ENCODE measurements around the gene EDEM2.

DNA sequence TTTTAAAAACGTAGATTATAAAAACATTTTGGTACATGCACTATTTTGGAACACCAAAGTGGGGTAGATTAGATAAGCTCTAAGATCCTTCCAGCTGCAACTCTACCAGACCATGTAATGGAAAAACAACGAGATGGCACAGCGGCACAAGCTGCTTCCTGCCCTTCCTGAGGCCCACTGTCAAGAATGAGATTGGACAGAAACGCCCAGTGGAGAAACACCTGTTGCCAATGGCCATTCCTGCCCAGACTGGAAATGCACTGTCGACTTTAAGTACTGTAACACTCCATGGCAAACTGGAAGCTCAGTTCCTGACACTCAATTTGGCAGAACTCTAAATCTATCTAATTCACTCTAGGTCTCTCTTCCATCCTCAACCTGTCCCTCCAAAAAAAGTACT is 21.4 kb downstream of the EDEM2 start:
- TF ChIP-seq EP300 (conservative IDR thresholded peaks at IDR 0.05; ENCODE audit: poor library complexity, severe bottlenecking) (no peak), RAD21 (conservative IDR thresholded peaks at IDR 0.05) (no peak), POLR2AphosphoS5 (IDR thresholded peaks at IDR 0.05) (no peak), SMC3 (conservative IDR thresholded peaks at IDR 0.05; ENCODE audit: poor library complexity) (no peak), EZH2 (IDR thresholded peaks at IDR 0.05; ENCODE audit: borderline replicate concordance, insufficient read depth, low read length, poor library complexity, severe bottlenecking) (no peak), TAF1 (IDR thresholded peaks at IDR 0.05; ENCODE audit: low read depth) (no peak)
- TF ChIP-seq, protein P1, sequence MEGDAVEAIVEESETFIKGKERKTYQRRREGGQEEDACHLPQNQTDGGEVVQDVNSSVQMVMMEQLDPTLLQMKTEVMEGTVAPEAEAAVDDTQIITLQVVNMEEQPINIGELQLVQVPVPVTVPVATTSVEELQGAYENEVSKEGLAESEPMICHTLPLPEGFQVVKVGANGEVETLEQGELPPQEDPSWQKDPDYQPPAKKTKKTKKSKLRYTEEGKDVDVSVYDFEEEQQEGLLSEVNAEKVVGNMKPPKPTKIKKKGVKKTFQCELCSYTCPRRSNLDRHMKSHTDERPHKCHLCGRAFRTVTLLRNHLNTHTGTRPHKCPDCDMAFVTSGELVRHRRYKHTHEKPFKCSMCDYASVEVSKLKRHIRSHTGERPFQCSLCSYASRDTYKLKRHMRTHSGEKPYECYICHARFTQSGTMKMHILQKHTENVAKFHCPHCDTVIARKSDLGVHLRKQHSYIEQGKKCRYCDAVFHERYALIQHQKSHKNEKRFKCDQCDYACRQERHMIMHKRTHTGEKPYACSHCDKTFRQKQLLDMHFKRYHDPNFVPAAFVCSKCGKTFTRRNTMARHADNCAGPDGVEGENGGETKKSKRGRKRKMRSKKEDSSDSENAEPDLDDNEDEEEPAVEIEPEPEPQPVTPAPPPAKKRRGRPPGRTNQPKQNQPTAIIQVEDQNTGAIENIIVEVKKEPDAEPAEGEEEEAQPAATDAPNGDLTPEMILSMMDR (IDR thresholded peaks at IDR 0.05; ENCODE audit: poor library complexity, severe bottlenecking): no peak

All from neural cell (in vitro differentiated cells).